ENCODE measurements around the gene CAMSAP1. TPM values are rescaled to one million over a fixed set of nuclear protein-coding genes. Genes with fewer than 3 reads are reported as not detected.

Gene CAMSAP1
- polyA plus RNA-seq, 4 donors = 1.6 to 6.7 (median 3.2) TPM

GRCh38 chr9:135827301-135827700 is 80.0 kb downstream of the CAMSAP1 start:
- Histone ChIP-seq H3K4me3 (ENCODE audit: low read depth in 1 of 3, low read length in 3 of 3) (no peak overlapping the region), H3K36me3 (ENCODE audit: control insufficient read depth in 3 of 3, insufficient read depth in 2 of 3, low read depth in 1 of 3, low read length in 3 of 3) (peaks cover 4 to 37% (median 6%) of the 10 kb centered on the region in 3 donors), H3K27ac (ENCODE audit: low read depth in 1 of 3, low read length in 2 of 3) (no peak overlapping the region), H3K9me3 (ENCODE audit: control insufficient read depth in 2 of 2, insufficient read depth in 1 of 2, low read depth in 1 of 2, low read length in 1 of 2) (peaks cover 0 to 16% of the 10 kb centered on the region in 2 donors), H3K27me3 (ENCODE audit: control insufficient read depth in 3 of 3, insufficient read depth in 3 of 3, low read length in 3 of 3) (no peaks in the 10 kb centered on the region), H3K4me1 (ENCODE audit: control insufficient read depth in 3 of 3, insufficient read depth in 2 of 3, low read depth in 1 of 3, low read length in 2 of 3) (no peaks in the 10 kb centered on the region)
- FAIRE-seq (no peak), DNase-seq (no peak)
- 96 to 97% (median 97%) methylated on average over 12 of the region's 12 CpGs for WGBS, 3 donors

GRCh38 chr9:135826188-135826545 is 81.2 kb downstream of the CAMSAP1 start:
- peaks cover 4 to 48% (median 8%) of the 10 kb centered on the region in 3 donors for H3K36me3 ChIP-seq (ENCODE audit: control insufficient read depth in 3 of 3, insufficient read depth in 2 of 3, low read depth in 1 of 3, low read length in 3 of 3)
- DNase-seq (no peak), FAIRE-seq (no peak)

GRCh38 chr9:135825435-135826187 is 81.7 kb downstream of the CAMSAP1 start:
- no peak overlapping the region for H3K4me3 ChIP-seq (ENCODE audit: low read depth in 1 of 3, low read length in 3 of 3)
- no peak overlapping the region for H3K27ac ChIP-seq (ENCODE audit: low read depth in 1 of 3, low read length in 2 of 3)
- WGBS, 3 donors = 90 to 94% (median 92%) methylated on average over 25 of the region's 25 CpGs
- H3K27me3 ChIP-seq (ENCODE audit: control insufficient read depth in 3 of 3, insufficient read depth in 3 of 3, low read length in 3 of 3) = no peaks in the 10 kb centered on the region
- H3K36me3 ChIP-seq (ENCODE audit: control insufficient read depth in 3 of 3, insufficient read depth in 2 of 3, low read depth in 1 of 3, low read length in 3 of 3) = peaks cover 7 to 54% (median 8%) of the 10 kb centered on the region in 3 donors
- DNase-seq = no peak
- no peaks in the 10 kb centered on the region for H3K4me1 ChIP-seq (ENCODE audit: control insufficient read depth in 3 of 3, insufficient read depth in 2 of 3, low read depth in 1 of 3, low read length in 2 of 3)
- peaks cover 0 to 16% of the 10 kb centered on the region in 2 donors for H3K9me3 ChIP-seq (ENCODE audit: control insufficient read depth in 2 of 2, insufficient read depth in 1 of 2, low read depth in 1 of 2, low read length in 1 of 2)
- no peak for FAIRE-seq

More at GRCh38 chr9:135826188-135826545, 81.2 kb downstream of the CAMSAP1 start:
- H3K27ac ChIP-seq (ENCODE audit: low read depth in 1 of 3, low read length in 2 of 3) = no peak overlapping the region
- H3K4me3 ChIP-seq (ENCODE audit: low read depth in 1 of 3, low read length in 3 of 3) = no peak overlapping the region
- peaks cover 0 to 16% of the 10 kb centered on the region in 2 donors for H3K9me3 ChIP-seq (ENCODE audit: control insufficient read depth in 2 of 2, insufficient read depth in 1 of 2, low read depth in 1 of 2, low read length in 1 of 2)
- WGBS, 3 donors = 96 to 99% (median 97%) methylated on average over 12 to 14 of the region's 14 CpGs
- no peaks in the 10 kb centered on the region for H3K4me1 ChIP-seq (ENCODE audit: control insufficient read depth in 3 of 3, insufficient read depth in 2 of 3, low read depth in 1 of 3, low read length in 2 of 3)
- no peaks in the 10 kb centered on the region for H3K27me3 ChIP-seq (ENCODE audit: control insufficient read depth in 3 of 3, insufficient read depth in 3 of 3, low read length in 3 of 3)

- Histone ChIP-seq H3K9me3 (ENCODE audit: control insufficient read depth in 2 of 2, insufficient read depth in 1 of 2, low read depth in 1 of 2, low read length in 1 of 2) (peaks cover 0 to 2% of the 10 kb centered on the region in 2 donors), H3K36me3 (ENCODE audit: control insufficient read depth in 3 of 3, insufficient read depth in 2 of 3, low read depth in 1 of 3, low read length in 3 of 3) (peaks cover 14 to 62% (median 15%) of the 10 kb centered on the region in 3 donors), H3K27me3 (ENCODE audit: control insufficient read depth in 3 of 3, insufficient read depth in 3 of 3, low read length in 3 of 3) (no peaks in the 10 kb centered on the region), H3K4me3 (ENCODE audit: low read depth in 1 of 3, low read length in 3 of 3) (no peak overlapping the region), H3K4me1 (ENCODE audit: control insufficient read depth in 3 of 3, insufficient read depth in 2 of 3, low read depth in 1 of 3, low read length in 2 of 3) (no peaks in the 10 kb centered on the region), H3K27ac (ENCODE audit: low read depth in 1 of 3, low read length in 2 of 3) (no peak overlapping the region)
- WGBS, 3 donors = 93 to 98% (median 94%) methylated on average over 12 of the region's 12 CpGs
- DNase-seq (no peak), FAIRE-seq (no peak)
These were observed 84.3 kb downstream of the CAMSAP1 start for GRCh38 chr9:135823036-135823435.

- WGBS, 3 donors = 95 to 98% (median 96%) methylated on average over 18 of the region's 18 CpGs
- Histone ChIP-seq H3K36me3 (ENCODE audit: control insufficient read depth in 3 of 3, insufficient read depth in 2 of 3, low read depth in 1 of 3, low read length in 3 of 3) (peaks cover 17 to 68% (median 18%) of the 10 kb centered on the region in 3 donors), H3K4me3 (ENCODE audit: low read depth in 1 of 3, low read length in 3 of 3) (no peak overlapping the region), H3K9me3 (ENCODE audit: control insufficient read depth in 2 of 2, insufficient read depth in 1 of 2, low read depth in 1 of 2, low read length in 1 of 2) (no peaks in the 10 kb centered on the region), H3K27me3 (ENCODE audit: control insufficient read depth in 3 of 3, insufficient read depth in 3 of 3, low read length in 3 of 3) (no peaks in the 10 kb centered on the region), H3K4me1 (ENCODE audit: control insufficient read depth in 3 of 3, insufficient read depth in 2 of 3, low read depth in 1 of 3, low read length in 2 of 3) (no peaks in the 10 kb centered on the region), H3K27ac (ENCODE audit: low read depth in 1 of 3, low read length in 2 of 3) (no peak overlapping the region)
- FAIRE-seq (no peak), DNase-seq (no peak)
These were observed 85.0 kb downstream of the CAMSAP1 start for GRCh38 chr9:135822374-135822755.

- Histone ChIP-seq H3K27ac (ENCODE audit: low read depth in 1 of 3, low read length in 2 of 3) (no peak overlapping the region), H3K9me3 (ENCODE audit: control insufficient read depth in 2 of 2, insufficient read depth in 1 of 2, low read depth in 1 of 2, low read length in 1 of 2) (no peaks in the 10 kb centered on the region), H3K27me3 (ENCODE audit: control insufficient read depth in 3 of 3, insufficient read depth in 3 of 3, low read length in 3 of 3) (no peaks in the 10 kb centered on the region), H3K36me3 (ENCODE audit: control insufficient read depth in 3 of 3, insufficient read depth in 2 of 3, low read depth in 1 of 3, low read length in 3 of 3) (peaks cover 15 to 69% (median 16%) of the 10 kb centered on the region in 3 donors), H3K4me3 (ENCODE audit: low read depth in 1 of 3, low read length in 3 of 3) (no peak overlapping the region), H3K4me1 (ENCODE audit: control insufficient read depth in 3 of 3, insufficient read depth in 2 of 3, low read depth in 1 of 3, low read length in 2 of 3) (no peaks in the 10 kb centered on the region)
- no peak for DNase-seq
- 93 to 97% (median 94%) methylated on average over 27 of the region's 27 CpGs for WGBS, 3 donors
- FAIRE-seq = no peak
These were observed 85.5 kb downstream of the CAMSAP1 start for GRCh38 chr9:135821733-135822373.

GRCh38 chr9:135821116-135821515 is 86.2 kb downstream of the CAMSAP1 start:
- Histone ChIP-seq H3K9me3 (ENCODE audit: control insufficient read depth in 2 of 2, insufficient read depth in 1 of 2, low read depth in 1 of 2, low read length in 1 of 2) (no peaks in the 10 kb centered on the region), H3K36me3 (ENCODE audit: control insufficient read depth in 3 of 3, insufficient read depth in 2 of 3, low read depth in 1 of 3, low read length in 3 of 3) (peaks cover 15 to 74% (median 21%) of the 10 kb centered on the region in 3 donors), H3K27me3 (ENCODE audit: control insufficient read depth in 3 of 3, insufficient read depth in 3 of 3, low read length in 3 of 3) (no peaks in the 10 kb centered on the region), H3K4me1 (ENCODE audit: control insufficient read depth in 3 of 3, insufficient read depth in 2 of 3, low read depth in 1 of 3, low read length in 2 of 3) (no peaks in the 10 kb centered on the region), H3K27ac (ENCODE audit: low read depth in 1 of 3, low read length in 2 of 3) (no peak overlapping the region), H3K4me3 (ENCODE audit: low read depth in 1 of 3, low read length in 3 of 3) (no peak overlapping the region)
- DNase-seq (no peak), FAIRE-seq (no peak)
- 96 to 98% (median 97%) methylated on average over 20 of the region's 20 CpGs for WGBS, 3 donors

- peaks cover 15 to 74% (median 21%) of the 10 kb centered on the region in 3 donors for H3K36me3 ChIP-seq (ENCODE audit: control insufficient read depth in 3 of 3, insufficient read depth in 2 of 3, low read depth in 1 of 3, low read length in 3 of 3)
- no peak overlapping the region for H3K27ac ChIP-seq (ENCODE audit: low read depth in 1 of 3, low read length in 2 of 3)
- H3K27me3 ChIP-seq (ENCODE audit: control insufficient read depth in 3 of 3, insufficient read depth in 3 of 3, low read length in 3 of 3) = no peaks in the 10 kb centered on the region
- H3K9me3 ChIP-seq (ENCODE audit: control insufficient read depth in 2 of 2, insufficient read depth in 1 of 2, low read depth in 1 of 2, low read length in 1 of 2) = no peaks in the 10 kb centered on the region
- peaks cover 0 to 2% (median 0%) of the 10 kb centered on the region in 3 donors for H3K4me1 ChIP-seq (ENCODE audit: control insufficient read depth in 3 of 3, insufficient read depth in 2 of 3, low read depth in 1 of 3, low read length in 2 of 3)
- FAIRE-seq (no peak), DNase-seq (no peak)
- WGBS, 3 donors = 96 to 97% (median 97%) methylated on average over 18 of the region's 18 CpGs
- H3K4me3 ChIP-seq (ENCODE audit: low read depth in 1 of 3, low read length in 3 of 3) = no peak overlapping the region
These were observed 86.7 kb downstream of the CAMSAP1 start for GRCh38 chr9:135820661-135821060.
